ENCODE results near the gene PIM1. TPM values are rescaled to one million over a fixed set of nuclear protein-coding genes. Genes with fewer than 3 reads are reported as not detected.
A peak's percentile ranks its signal among the peaks of the same experiment; 100 is the strongest.

PIM1 gene
- total and polyA plus RNA-seq, 9 of the 15 experiments (the other 6 are each of a cell fraction or from before 2014, with no cell fraction given) = 19.0 to 789 (median 212) TPM

DNA sequence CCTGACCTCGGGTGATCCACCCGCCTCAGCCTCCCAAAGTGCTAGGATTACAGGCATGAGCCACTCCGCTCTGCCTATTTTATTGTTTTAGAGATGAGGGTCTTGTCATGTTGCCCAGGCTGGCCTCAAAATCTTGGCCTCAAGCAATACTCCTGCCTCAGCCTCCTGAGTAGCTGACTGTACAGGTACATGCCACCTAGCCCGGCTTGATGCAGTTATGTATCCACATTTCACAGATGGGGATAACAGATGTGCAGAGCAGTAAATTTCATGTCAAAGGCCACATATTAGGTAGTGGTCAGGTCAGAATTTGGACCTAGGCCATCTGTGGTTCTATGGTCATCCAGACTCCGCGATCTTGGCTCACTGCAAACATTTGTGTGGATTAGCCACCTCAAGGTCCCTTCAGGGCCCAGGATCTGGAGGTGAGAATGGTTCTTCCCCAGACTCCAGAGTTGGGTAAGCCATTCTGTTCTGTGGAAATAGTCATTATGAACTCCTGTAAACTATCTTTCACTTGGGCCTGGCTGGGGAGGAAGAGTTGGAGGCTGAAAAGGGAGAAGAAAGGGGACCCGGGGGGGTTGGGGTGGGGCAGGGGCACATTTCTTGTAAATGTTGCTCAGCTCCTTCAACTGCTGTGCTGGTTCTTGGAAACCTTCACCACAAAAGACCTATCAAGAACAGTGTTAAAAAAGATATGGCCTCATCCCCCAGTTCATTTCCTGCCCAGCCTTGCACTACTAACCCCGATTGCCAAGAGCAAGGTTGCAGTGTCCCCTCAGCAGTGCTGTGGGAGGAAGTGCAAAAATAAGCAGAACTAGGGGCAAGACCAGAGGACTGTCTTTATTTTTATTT, 13.0 kb downstream of the PIM1 start (continued):
- TF ChIP-seq RBM14 (IDR thresholded peaks at IDR 0.05; ENCODE audit: borderline replicate concordance, insufficient read depth, low read depth, low read length) (no peak), NCOA6 (IDR thresholded peaks at IDR 0.05) (peak; percentile 53; the same call in 1 of the 2 replicates), NFXL1 (CRISPR knock-in tag; IDR thresholded peaks at IDR 0.05) (peak; percentile 72; the same call in 1 of the 2 replicates), SMAD3 (CRISPR knock-in tag; conservative IDR thresholded peaks at IDR 0.05) (peak; percentile 75), ZNF24 (IDR thresholded peaks at IDR 0.05) (no peak), TAF1 (IDR thresholded peaks at IDR 0.05; ENCODE audit: control insufficient read depth, extremely low read depth, insufficient read depth, low read length, severe bottlenecking) (peak; percentile 83), ZNF696 (CRISPR knock-in tag; conservative IDR thresholded peaks at IDR 0.05) (no peak), STAG1 (CRISPR knock-in tag; IDR thresholded peaks at IDR 0.05; ENCODE audit: borderline replicate concordance) (no peak), TCF3 (CRISPR knock-in tag; IDR thresholded peaks at IDR 0.05) (peak; percentile 95), ZNF644 (tag; IDR thresholded peaks at IDR 0.05; ENCODE audit: low read depth) (peak; percentile 73), MCM2 (IDR thresholded peaks at IDR 0.05; ENCODE audit: low read depth) (no peak), ZNF134 (CRISPR knock-in tag; conservative IDR thresholded peaks at IDR 0.05) (peak; percentile 96), MAZ (CRISPR knock-in tag; conservative IDR thresholded peaks at IDR 0.05 in 1 of 2, IDR thresholded peaks at IDR 0.05 in 1 of 2) (peak; percentile 64 to 74), JUND (IDR thresholded peaks at IDR 0.05; ENCODE audit: borderline replicate concordance, low read depth, low read length) (peak; percentile 86), JUND (tag; IDR thresholded peaks at IDR 0.05; ENCODE audit: borderline replicate concordance, low read depth, low read length) (peak; percentile 52; the same call in 1 of the 3 replicates), LEF1 (IDR thresholded peaks at IDR 0.05) (peak; percentile 96), ZNF778 (CRISPR knock-in tag; IDR thresholded peaks at IDR 0.05) (no peak), ZNF561 (CRISPR knock-in tag; conservative IDR thresholded peaks at IDR 0.05) (no peak), U2AF1 (optimal IDR thresholded peaks at IDR 0.05; ENCODE audit: low read depth, low read length) (no peak), SUPT5H (IDR thresholded peaks at IDR 0.05) (no peak), SP1 (CRISPR knock-in tag; IDR thresholded peaks at IDR 0.05) (no peak), ARHGAP35 (IDR thresholded peaks at IDR 0.05; ENCODE audit: partially characterized antibody) (no peak)
- TF ChIP-seq, protein P1, sequence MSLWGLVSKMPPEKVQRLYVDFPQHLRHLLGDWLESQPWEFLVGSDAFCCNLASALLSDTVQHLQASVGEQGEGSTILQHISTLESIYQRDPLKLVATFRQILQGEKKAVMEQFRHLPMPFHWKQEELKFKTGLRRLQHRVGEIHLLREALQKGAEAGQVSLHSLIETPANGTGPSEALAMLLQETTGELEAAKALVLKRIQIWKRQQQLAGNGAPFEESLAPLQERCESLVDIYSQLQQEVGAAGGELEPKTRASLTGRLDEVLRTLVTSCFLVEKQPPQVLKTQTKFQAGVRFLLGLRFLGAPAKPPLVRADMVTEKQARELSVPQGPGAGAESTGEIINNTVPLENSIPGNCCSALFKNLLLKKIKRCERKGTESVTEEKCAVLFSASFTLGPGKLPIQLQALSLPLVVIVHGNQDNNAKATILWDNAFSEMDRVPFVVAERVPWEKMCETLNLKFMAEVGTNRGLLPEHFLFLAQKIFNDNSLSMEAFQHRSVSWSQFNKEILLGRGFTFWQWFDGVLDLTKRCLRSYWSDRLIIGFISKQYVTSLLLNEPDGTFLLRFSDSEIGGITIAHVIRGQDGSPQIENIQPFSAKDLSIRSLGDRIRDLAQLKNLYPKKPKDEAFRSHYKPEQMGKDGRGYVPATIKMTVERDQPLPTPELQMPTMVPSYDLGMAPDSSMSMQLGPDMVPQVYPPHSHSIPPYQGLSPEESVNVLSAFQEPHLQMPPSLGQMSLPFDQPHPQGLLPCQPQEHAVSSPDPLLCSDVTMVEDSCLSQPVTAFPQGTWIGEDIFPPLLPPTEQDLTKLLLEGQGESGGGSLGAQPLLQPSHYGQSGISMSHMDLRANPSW (CRISPR knock-in tag; IDR thresholded peaks at IDR 0.05) = no peak
- TF ChIP-seq, protein P2, sequence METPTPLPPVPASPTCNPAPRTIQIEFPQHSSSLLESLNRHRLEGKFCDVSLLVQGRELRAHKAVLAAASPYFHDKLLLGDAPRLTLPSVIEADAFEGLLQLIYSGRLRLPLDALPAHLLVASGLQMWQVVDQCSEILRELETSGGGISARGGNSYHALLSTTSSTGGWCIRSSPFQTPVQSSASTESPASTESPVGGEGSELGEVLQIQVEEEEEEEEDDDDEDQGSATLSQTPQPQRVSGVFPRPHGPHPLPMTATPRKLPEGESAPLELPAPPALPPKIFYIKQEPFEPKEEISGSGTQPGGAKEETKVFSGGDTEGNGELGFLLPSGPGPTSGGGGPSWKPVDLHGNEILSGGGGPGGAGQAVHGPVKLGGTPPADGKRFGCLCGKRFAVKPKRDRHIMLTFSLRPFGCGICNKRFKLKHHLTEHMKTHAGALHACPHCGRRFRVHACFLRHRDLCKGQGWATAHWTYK (CRISPR knock-in tag; IDR thresholded peaks at IDR 0.05) = peak; percentile 75
- TF ChIP-seq, protein P3, sequence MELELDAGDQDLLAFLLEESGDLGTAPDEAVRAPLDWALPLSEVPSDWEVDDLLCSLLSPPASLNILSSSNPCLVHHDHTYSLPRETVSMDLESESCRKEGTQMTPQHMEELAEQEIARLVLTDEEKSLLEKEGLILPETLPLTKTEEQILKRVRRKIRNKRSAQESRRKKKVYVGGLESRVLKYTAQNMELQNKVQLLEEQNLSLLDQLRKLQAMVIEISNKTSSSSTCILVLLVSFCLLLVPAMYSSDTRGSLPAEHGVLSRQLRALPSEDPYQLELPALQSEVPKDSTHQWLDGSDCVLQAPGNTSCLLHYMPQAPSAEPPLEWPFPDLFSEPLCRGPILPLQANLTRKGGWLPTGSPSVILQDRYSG (tag; conservative IDR thresholded peaks at IDR 0.05; ENCODE audit: low read depth) = peak; percentile 91
